ENCODE results near the gene BRF1.

- TF ChIP-seq POLR2A (IDR thresholded peaks at IDR 0.05) (no peak), CTCF (IDR thresholded peaks at IDR 0.05) (no peak)
Measured at GRCh38 chr14:105269405-105269804, 31.4 kb downstream of the BRF1 start.

Data from testis (tissue), 2 donors.